ENCODE measurements around the gene RABGEF1. TPM values are rescaled to one million over a fixed set of nuclear protein-coding genes. Genes with fewer than 3 reads are reported as not detected.
"Not testable (repeated sequence)": the region's sequence is repeated elsewhere in the genome, so short reads cannot be mapped to it uniquely, and the experiment has no call there.

The RABGEF1 gene
- total RNA-seq, 2 experiments from 2014 or later: 18.2 to 25.5 TPM

GRCh38 chr7:66758950-66759628, 18.6 kb downstream of the RABGEF1 start:
- intact Hi-C loops (cut with micrococcal nuclease; ENCODE audit: unreplicated experiment): no loop called here
- Histone ChIP-seq H3K79me2 (ENCODE audit: insufficient read depth, low read depth, low read length) (0 out of 2 replicates have a peak, but pooled peaks cover 6% of the 10 kb centered on the region), H3K4me2 (ENCODE audit: low read length) (no peak overlapping the region), H2AFZ (ENCODE audit: low read length) (no peak overlapping the region), H3K4me1 (ENCODE audit: insufficient read depth, low read length, poor library complexity, severe bottlenecking) (peaks cover 4% of the 10 kb centered on the region), H3K36me3 (ENCODE audit: insufficient read depth, low read length) (peaks cover 3% of the 10 kb centered on the region; the same call in 1 of the 2 replicates), H3K9me2 (ENCODE audit: insufficient read depth, low read length) (no peaks in the 10 kb centered on the region), H3K9me3 (ENCODE audit: low read length) (peaks cover 7% of the 10 kb centered on the region; the same call in 1 of the 2 replicates), H3K4me3 (ENCODE audit: low read depth, low read length, poor library complexity, severe bottlenecking) (no peak overlapping the region), H4K20me1 (ENCODE audit: insufficient read depth, low read length) (no peaks in the 10 kb centered on the region), H3K27ac (ENCODE audit: low read depth, low read length, poor library complexity, severe bottlenecking) (no peak overlapping the region)
- no TSS peak for BruUV-seq (replicated peaks)
- DNase-seq (ENCODE audit: low spot score): no peak
- TF ChIP-seq EZH2phosphoT487 (IDR thresholded peaks at IDR 0.05; ENCODE audit: borderline replicate concordance, low read depth, low read length): no peak
- no peak for TF ChIP-seq CTCF (conservative IDR thresholded peaks at IDR 0.05; ENCODE audit: low read length)
- ChIA-PET POLR2A (interaction anchor here (0.6 kb wide), 1 partner anchor 353 kb away, joined by 3 read pairs; no protein-coding TSS in a partner anchor), CTCF (ENCODE audit: unreplicated experiment) (no interaction called here)

- H3K4me3 ChIP-seq (ENCODE audit: low read depth, low read length, poor library complexity, severe bottlenecking); H3K9me3 ChIP-seq (ENCODE audit: low read length); H3K4me2 ChIP-seq (ENCODE audit: low read length); H3K27ac ChIP-seq (ENCODE audit: low read depth, low read length, poor library complexity, severe bottlenecking); intact Hi-C loops (cut with micrococcal nuclease; ENCODE audit: unreplicated experiment); DNase-seq (ENCODE audit: low spot score); H2AFZ ChIP-seq (ENCODE audit: low read length); H3K36me3 ChIP-seq (ENCODE audit: insufficient read depth, low read length); H4K20me1 ChIP-seq (ENCODE audit: insufficient read depth, low read length); CTCF ChIA-PET (ENCODE audit: unreplicated experiment); H3K9me2 ChIP-seq (ENCODE audit: insufficient read depth, low read length); BruUV-seq (replicated peaks): not testable (repeated sequence)
- peaks cover 15% of the 10 kb centered on the region for H3K4me1 ChIP-seq (ENCODE audit: insufficient read depth, low read length, poor library complexity, severe bottlenecking)
- POLR2A ChIA-PET: interaction anchor here (0.6 kb wide), 1 partner anchor 10 kb away, joined by 4 read pairs; no protein-coding TSS in a partner anchor
- peaks cover 15% of the 10 kb centered on the region; the same call in 1 of the 2 replicates for H3K79me2 ChIP-seq (ENCODE audit: insufficient read depth, low read depth, low read length)
These were observed 22.6 kb downstream of the RABGEF1 start for GRCh38 chr7:66763183-66763582.

GRCh38 chr7:66763633-66764355, 23.3 kb downstream of the RABGEF1 start:
- POLR2A ChIA-PET; H3K4me3 ChIP-seq (ENCODE audit: low read depth, low read length, poor library complexity, severe bottlenecking); CTCF ChIA-PET (ENCODE audit: unreplicated experiment); H3K36me3 ChIP-seq (ENCODE audit: insufficient read depth, low read length); H3K9me3 ChIP-seq (ENCODE audit: low read length); DNase-seq (ENCODE audit: low spot score); H3K27ac ChIP-seq (ENCODE audit: low read depth, low read length, poor library complexity, severe bottlenecking); H4K20me1 ChIP-seq (ENCODE audit: insufficient read depth, low read length); H3K4me2 ChIP-seq (ENCODE audit: low read length); H2AFZ ChIP-seq (ENCODE audit: low read length); BruUV-seq (replicated peaks); intact Hi-C loops (cut with micrococcal nuclease; ENCODE audit: unreplicated experiment); H3K9me2 ChIP-seq (ENCODE audit: insufficient read depth, low read length): not testable (repeated sequence)
- peaks cover 20% of the 10 kb centered on the region for H3K4me1 ChIP-seq (ENCODE audit: insufficient read depth, low read length, poor library complexity, severe bottlenecking)
- peaks cover 15% of the 10 kb centered on the region; the same call in 1 of the 2 replicates for H3K79me2 ChIP-seq (ENCODE audit: insufficient read depth, low read depth, low read length)

DNA sequence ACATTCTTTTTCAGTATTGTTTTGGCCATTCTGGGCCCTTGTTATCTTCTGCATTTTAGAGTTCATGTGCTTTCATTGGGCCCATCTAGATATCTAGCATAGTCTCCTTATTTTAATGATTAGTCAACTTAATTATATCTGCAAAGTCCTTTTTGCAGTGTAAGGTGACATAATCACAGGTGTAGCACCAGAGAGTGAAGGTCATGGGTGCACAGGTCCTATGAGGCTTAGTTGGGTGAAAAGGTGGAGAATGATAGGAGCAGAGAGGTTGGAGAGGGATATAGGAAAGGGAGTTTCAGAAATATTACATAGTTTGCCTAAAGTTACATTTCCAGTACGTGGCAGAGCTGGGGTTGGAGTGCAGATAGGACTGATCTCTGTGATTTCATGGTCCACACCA, 24.4 kb downstream of the RABGEF1 start:
- POLR2A ChIA-PET; DNase-seq (ENCODE audit: low spot score); BruUV-seq (replicated peaks); H3K27ac ChIP-seq (ENCODE audit: low read depth, low read length, poor library complexity, severe bottlenecking); H2AFZ ChIP-seq (ENCODE audit: low read length); intact Hi-C loops (cut with micrococcal nuclease; ENCODE audit: unreplicated experiment); CTCF ChIA-PET (ENCODE audit: unreplicated experiment); H3K36me3 ChIP-seq (ENCODE audit: insufficient read depth, low read length); H3K9me2 ChIP-seq (ENCODE audit: insufficient read depth, low read length); H3K4me3 ChIP-seq (ENCODE audit: low read depth, low read length, poor library complexity, severe bottlenecking); H4K20me1 ChIP-seq (ENCODE audit: insufficient read depth, low read length); H3K9me3 ChIP-seq (ENCODE audit: low read length); H3K4me2 ChIP-seq (ENCODE audit: low read length): not testable (repeated sequence)
- Histone ChIP-seq H3K4me1 (ENCODE audit: insufficient read depth, low read length, poor library complexity, severe bottlenecking) (peaks cover 31% of the 10 kb centered on the region), H3K79me2 (ENCODE audit: insufficient read depth, low read depth, low read length) (peaks cover 19% of the 10 kb centered on the region; the same call in 1 of the 2 replicates)

DNA sequence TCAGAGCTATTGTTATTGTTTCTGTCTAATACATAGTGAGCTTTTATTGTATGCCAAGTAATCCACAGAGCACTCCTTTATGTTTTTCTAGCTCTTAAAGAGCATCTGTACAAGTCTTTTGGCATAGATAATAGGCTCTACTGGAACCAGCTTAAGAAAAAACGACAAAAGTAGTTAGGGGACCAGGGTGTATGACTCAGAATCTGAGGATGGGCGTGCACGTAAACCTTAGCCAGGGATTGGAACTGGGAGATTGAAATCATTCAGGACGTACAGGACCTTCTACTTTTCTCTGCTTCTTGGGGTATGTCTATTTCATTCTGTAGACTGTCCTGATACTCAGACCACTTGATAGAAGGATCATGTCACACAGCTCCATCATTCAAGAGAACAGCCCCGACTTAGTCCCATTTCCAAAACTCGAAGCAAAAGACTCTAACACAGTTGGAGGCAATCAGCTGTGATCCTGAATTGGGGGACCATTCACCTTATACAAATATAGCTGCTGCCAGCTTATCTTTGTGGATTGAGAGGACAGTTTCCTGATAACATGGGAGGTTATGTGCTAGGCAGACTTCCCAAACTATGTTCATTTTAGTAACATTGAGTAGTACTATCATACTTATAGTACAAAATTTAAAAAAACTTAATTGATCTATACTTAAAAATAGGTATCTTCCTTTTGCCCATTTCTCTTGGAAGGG, 24.9 kb downstream of the RABGEF1 start:
- POLR2A ChIA-PET: interaction anchor here (0.5 to 0.7 kb wide), 2 partner anchors 41 to 65 kb away, joined by 3 to 5 read pairs; no protein-coding TSS in a partner anchor
- BruUV-seq (replicated peaks); H3K9me2 ChIP-seq (ENCODE audit: insufficient read depth, low read length); H4K20me1 ChIP-seq (ENCODE audit: insufficient read depth, low read length); H3K9me3 ChIP-seq (ENCODE audit: low read length); H3K4me3 ChIP-seq (ENCODE audit: low read depth, low read length, poor library complexity, severe bottlenecking); H2AFZ ChIP-seq (ENCODE audit: low read length); H3K27ac ChIP-seq (ENCODE audit: low read depth, low read length, poor library complexity, severe bottlenecking); H3K36me3 ChIP-seq (ENCODE audit: insufficient read depth, low read length); H3K4me2 ChIP-seq (ENCODE audit: low read length); DNase-seq (ENCODE audit: low spot score); intact Hi-C loops (cut with micrococcal nuclease; ENCODE audit: unreplicated experiment): not testable (repeated sequence)
- Histone ChIP-seq H3K79me2 (ENCODE audit: insufficient read depth, low read depth, low read length) (peaks cover 25% of the 10 kb centered on the region; the same call in 1 of the 2 replicates), H3K4me1 (ENCODE audit: insufficient read depth, low read length, poor library complexity, severe bottlenecking) (peaks cover 37% of the 10 kb centered on the region)
- CTCF ChIA-PET (ENCODE audit: unreplicated experiment): interaction anchor here (0.6 kb wide), 1 partner anchor 594 kb away, joined by 6 read pairs; no protein-coding TSS in a partner anchor

All from OCI-LY7 (cell line).